H9 (cell line): ENCODE data around the gene UTP25. TPM values are rescaled to one million over a fixed set of nuclear protein-coding genes. Genes with fewer than 3 reads are reported as not detected.

Source experiments
- DNase-seq: peaks from one replicate; pipeline ENCODE4 v3.0.0-alpha.2; 2017
- H2AFZ ChIP-seq: one replicate; pipeline ENCODE4 v1.6.1; 2013; ENCODE audit warnings: mild to moderate bottlenecking, low read length, control low read depth, moderate library complexity
- H2AK5ac ChIP-seq: 2 replicates; pipeline ENCODE4 v1.6.1; 2013; ENCODE audit warnings: low read length, control low read depth, mixed read lengths; ENCODE audit not compliant: insufficient read length
- H2BK120ac ChIP-seq: one replicate; pipeline ENCODE4 v1.6.1; 2013; ENCODE audit warnings: low read depth, mild to moderate bottlenecking, low read length, control low read depth, inconsistent platforms; ENCODE audit not compliant: poor library complexity, severe bottlenecking
- H2BK12ac ChIP-seq: 2 replicates; pipeline ENCODE4 v1.6.1; 2013; ENCODE audit warnings: low read length, control low read depth, mixed read lengths, low read depth; ENCODE audit not compliant: insufficient read length
- H2BK15ac ChIP-seq: 2 replicates; pipeline ENCODE4 v1.6.1; 2013; ENCODE audit warnings: low read depth, low read length, control low read depth
- H2BK20ac ChIP-seq: one replicate; pipeline ENCODE4 v1.6.1; 2013; ENCODE audit warnings: low read depth, mild to moderate bottlenecking, low read length, control low read depth, inconsistent platforms; ENCODE audit not compliant: poor library complexity, severe bottlenecking
- H2BK5ac ChIP-seq: 2 replicates; pipeline ENCODE4 v1.6.1; 2013; ENCODE audit warnings: low read length, control low read depth, mixed read lengths; ENCODE audit not compliant: insufficient read length
- H3K14ac ChIP-seq: 2 replicates; pipeline ENCODE4 v1.6.1; 2013; ENCODE audit warnings: low read length, control low read depth; ENCODE audit not compliant: insufficient read depth
- H3K18ac ChIP-seq: 2 replicates; pipeline ENCODE4 v1.6.1; 2013; ENCODE audit warnings: low read depth, mild to moderate bottlenecking, mixed read lengths, low read length, control low read depth; ENCODE audit not compliant: insufficient read length
- H3K23ac ChIP-seq: 2 replicates; pipeline ENCODE4 v1.6.1; 2013; ENCODE audit warnings: low read length, control low read depth, mixed read lengths, low read depth; ENCODE audit not compliant: insufficient read length
- H3K23me2 ChIP-seq: 2 replicates; pipeline ENCODE4 v1.6.1; 2013; ENCODE audit warnings: low read depth, mild to moderate bottlenecking, mixed read lengths, low read length, control low read depth; ENCODE audit not compliant: insufficient read length, poor library complexity, severe bottlenecking
- H3K27ac ChIP-seq: 2 replicates; pipeline ENCODE4 v1.5.1; 2013; ENCODE audit warnings: low read length, control low read depth, mixed read lengths, low read depth; ENCODE audit not compliant: insufficient read length
- H3K27me3 ChIP-seq: 2 replicates; pipeline ENCODE4 v1.6.1; 2013; ENCODE audit warnings: low read length, control low read depth, inconsistent platforms; ENCODE audit not compliant: insufficient read depth
- H3K4ac ChIP-seq: 2 replicates; pipeline ENCODE4 v1.6.1; 2013; ENCODE audit warnings: low read depth, mild to moderate bottlenecking, control low read depth, inconsistent platforms, low read length, moderate library complexity
- H3K4me1 ChIP-seq: 2 replicates; pipeline ENCODE4 v1.6.1; 2013; ENCODE audit warnings: low read length, control low read depth, inconsistent platforms; ENCODE audit not compliant: insufficient read depth
- H3K4me2 ChIP-seq: 2 replicates; pipeline ENCODE4 v1.6.1; 2013; ENCODE audit warnings: low read length, control low read depth, mixed read lengths; ENCODE audit not compliant: insufficient read length, insufficient read depth
- H3K56ac ChIP-seq: 2 replicates; pipeline ENCODE4 v1.6.1; 2013; ENCODE audit warnings: low read depth, mild to moderate bottlenecking, mixed read lengths, low read length, control low read depth; ENCODE audit not compliant: insufficient read length
- H3K79me1 ChIP-seq: 2 replicates; pipeline ENCODE4 v1.6.1; 2013; ENCODE audit warnings: low read depth, mild to moderate bottlenecking, moderate library complexity, low read length, control low read depth, inconsistent platforms; ENCODE audit not compliant: insufficient read depth, poor library complexity, severe bottlenecking
- H3K79me2 ChIP-seq: 2 replicates; pipeline ENCODE4 v1.6.1; 2013; ENCODE audit warnings: low read length, control low read depth, inconsistent platforms; ENCODE audit not compliant: insufficient read depth
- H3K9ac ChIP-seq: 2 replicates; pipeline ENCODE4 v1.6.1; 2013; ENCODE audit warnings: low read length, control low read depth, mixed read lengths; ENCODE audit not compliant: insufficient read length; ENCODE audit errors: extremely low read depth
- H3K9me3 ChIP-seq: one replicate; pipeline ENCODE4 v1.6.1; 2013; ENCODE audit warnings: low read depth, low read length, inconsistent platforms; ENCODE audit not compliant: control insufficient read depth
- H3T11ph ChIP-seq: one replicate; pipeline ENCODE4 v1.6.1; 2013; ENCODE audit warnings: mild to moderate bottlenecking, low read length, control low read depth, inconsistent platforms
- H4K20me1 ChIP-seq: one replicate; pipeline ENCODE4 v1.6.1; 2013; ENCODE audit not compliant: control insufficient read depth, insufficient read length, insufficient read depth
- H4K5ac ChIP-seq: 2 replicates; pipeline ENCODE4 v1.6.1; 2013; ENCODE audit warnings: low read depth, mild to moderate bottlenecking, mixed read lengths, low read length, control low read depth; ENCODE audit not compliant: insufficient read length
- H4K8ac ChIP-seq: replicated peaks from 2 replicates; pipeline ENCODE4 v1.6.1; 2013; ENCODE audit warnings: low read length, control low read depth, mixed read lengths, low read depth; ENCODE audit not compliant: insufficient read length
- H4K91ac ChIP-seq: 2 replicates; pipeline ENCODE4 v1.6.1; 2013; ENCODE audit warnings: low read depth, mild to moderate bottlenecking, moderate library complexity, mixed read lengths, low read length, control low read depth; ENCODE audit not compliant: insufficient read length
- H3K27ac Mint-ChIP-seq, 3 experiments: 2 replicates in 2 of 3; 3 replicates in 1 of 3; pipeline ENCODE4 v1.8.0; 2020 to 2021; ENCODE audit warnings: mixed read lengths in 3 of 3, mild to moderate bottlenecking in 1 of 3, moderate library complexity in 1 of 3
- H3K27me3 Mint-ChIP-seq: 2 replicates; pipeline ENCODE4 v1.8.0; 2021; ENCODE audit warnings: low read depth, mild to moderate bottlenecking, moderate library complexity, mixed read lengths
- H3K36me3 Mint-ChIP-seq, 3 experiments: 2 replicates in 2 of 3; 3 replicates in 1 of 3; pipeline ENCODE4 v1.8.0; 2020 to 2021; ENCODE audit warnings: low read depth in 3 of 3, mixed read lengths in 3 of 3; ENCODE audit not compliant: insufficient read depth in 1 of 3
- H3K4me1 Mint-ChIP-seq, 2 experiments: 2 replicates each; pipeline ENCODE4 v1.8.0; 2020; ENCODE audit warnings: mixed read lengths in 2 of 2
- H3K4me3 Mint-ChIP-seq, 2 experiments: 2 replicates in 1 of 2; 3 replicates in 1 of 2; pipeline ENCODE4 v1.8.0; 2020 to 2021; ENCODE audit warnings: mild to moderate bottlenecking in 2 of 2, mixed read lengths in 2 of 2, moderate library complexity in 1 of 2
- H3K9me3 Mint-ChIP-seq, 2 experiments: 2 replicates in 1 of 2; 3 replicates in 1 of 2; pipeline ENCODE4 v1.8.0; 2020; ENCODE audit warnings: mild to moderate bottlenecking in 2 of 2, mixed read lengths in 2 of 2, moderate library complexity in 1 of 2
- WGBS: extraction: QIAGEN DNeasy Blood & Tissue Kit; methylation state at CpG from one replicate; pipeline ENCODE4 v1.1.7; 2013; ENCODE audit warnings: missing lambda C conversion rate, low lambda C conversion rate, mixed read lengths; ENCODE audit not compliant: insufficient read length; ENCODE audit errors: extremely low coverage; 5-methylcytosine and 5-hydroxymethylcytosine counted together
- total RNA-seq: library from RNA; stranded (reverse); gene quantifications from 2 replicates; pipeline ENCODE4 v1.2.1, GENCODE V29; 2021
- TF ChIP-seq, protein P1 (sequence below): fragments of 200-600 bp; sonication (generic); conservative IDR thresholded peaks from 3 replicates; pipeline ENCODE4 v1.8.0; 2021; ENCODE audit warnings: antibody characterized with exemption, mild to moderate bottlenecking

The UTP25 gene
- total RNA-seq, 1 experiment from 2014 or later: 12.9 TPM

- H4K5ac ChIP-seq: no peak overlapping the region
- H2BK5ac ChIP-seq: no peak overlapping the region
- Mint-ChIP-seq H3K27me3 (peaks cover 31% of the 10 kb centered on the region), H3K27ac (no peak overlapping the region; a peak in 1 of 7 replicates), H3K36me3 (no peaks in the 10 kb centered on the region), H3K4me1 (peaks cover 6 to 13% of the 10 kb centered on the region in 2 experiments), H3K4me3 (no peak overlapping the region), H3K9me3 (no peaks in the 10 kb centered on the region)
- DNase-seq: no peak
- no peak overlapping the region for H3K4me2 ChIP-seq
- no peak overlapping the region for H3K4ac ChIP-seq
- WGBS: no CpG with 5 or more reads among the region's 4 CpGs
- no peaks in the 10 kb centered on the region for H3K4me1 ChIP-seq
- H2AK5ac ChIP-seq: no peak overlapping the region
- no peak overlapping the region for H3K23ac ChIP-seq
- H2BK120ac ChIP-seq: no peak overlapping the region
- H3K9ac ChIP-seq: no peak overlapping the region
- H2BK15ac ChIP-seq: no peak overlapping the region
- H3T11ph ChIP-seq: no peak overlapping the region
- H3K18ac ChIP-seq: no peak overlapping the region
- H3K27ac ChIP-seq: no peak overlapping the region
- H4K20me1 ChIP-seq: no peaks in the 10 kb centered on the region
- H3K79me1 ChIP-seq: no peaks in the 10 kb centered on the region
- TF ChIP-seq, protein P1, sequence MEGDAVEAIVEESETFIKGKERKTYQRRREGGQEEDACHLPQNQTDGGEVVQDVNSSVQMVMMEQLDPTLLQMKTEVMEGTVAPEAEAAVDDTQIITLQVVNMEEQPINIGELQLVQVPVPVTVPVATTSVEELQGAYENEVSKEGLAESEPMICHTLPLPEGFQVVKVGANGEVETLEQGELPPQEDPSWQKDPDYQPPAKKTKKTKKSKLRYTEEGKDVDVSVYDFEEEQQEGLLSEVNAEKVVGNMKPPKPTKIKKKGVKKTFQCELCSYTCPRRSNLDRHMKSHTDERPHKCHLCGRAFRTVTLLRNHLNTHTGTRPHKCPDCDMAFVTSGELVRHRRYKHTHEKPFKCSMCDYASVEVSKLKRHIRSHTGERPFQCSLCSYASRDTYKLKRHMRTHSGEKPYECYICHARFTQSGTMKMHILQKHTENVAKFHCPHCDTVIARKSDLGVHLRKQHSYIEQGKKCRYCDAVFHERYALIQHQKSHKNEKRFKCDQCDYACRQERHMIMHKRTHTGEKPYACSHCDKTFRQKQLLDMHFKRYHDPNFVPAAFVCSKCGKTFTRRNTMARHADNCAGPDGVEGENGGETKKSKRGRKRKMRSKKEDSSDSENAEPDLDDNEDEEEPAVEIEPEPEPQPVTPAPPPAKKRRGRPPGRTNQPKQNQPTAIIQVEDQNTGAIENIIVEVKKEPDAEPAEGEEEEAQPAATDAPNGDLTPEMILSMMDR: no peak
- H3K56ac ChIP-seq: no peak overlapping the region
- H2BK20ac ChIP-seq: no peak overlapping the region
- H2BK12ac ChIP-seq: no peak overlapping the region
- H3K14ac ChIP-seq: no peak overlapping the region
- H2AFZ ChIP-seq: no peak overlapping the region
- H3K27me3 ChIP-seq: no peaks in the 10 kb centered on the region; the same call in 1 of the 2 replicates
- no peaks in the 10 kb centered on the region for H3K9me3 ChIP-seq
- H4K91ac ChIP-seq: no peak overlapping the region
- H3K79me2 ChIP-seq: no peaks in the 10 kb centered on the region; the same call in 1 of the 2 replicates
- H3K23me2 ChIP-seq: no peaks in the 10 kb centered on the region
- no peak overlapping the region for H4K8ac ChIP-seq
These were observed 6.8 kb upstream of the UTP25 start for GRCh38 chr1:209820986-209821385.
